Caco-2 (cell line): Measurements from ENCODE around the gene NCCRP1. TPM values are rescaled to one million over a fixed set of nuclear protein-coding genes. Genes with fewer than 3 reads are reported as not detected.
A peak's percentile ranks its signal among the peaks of the same experiment; 100 is the strongest.

Experiments used
- BruUV-seq: library from RNA; stranded (reverse); fragments of 400-500 nt; replicated peaks from 2 replicates; lab custom pipeline; 2021; lab: Mats Ljungman, UMichigan
- CTCF ChIA-PET: fragments of 300-600 bp; sonication (Branson Sonifier 250); formaldehyde crosslinking; loops from one replicate; lab custom pipeline; 2022; ENCODE audit warnings: antibody characterized with exemption; lab: Charles Lee
- POLR2A ChIA-PET: fragments of 300-600 bp; sonication (Branson Sonifier 250); formaldehyde crosslinking; loops from one replicate; lab custom pipeline; 2022; ENCODE audit warnings: antibody characterized with exemption; lab: Charles Lee
- DNase-seq, 2 experiments: peaks; one replicate each; pipeline versions ENCODE4 v3.0.0 to v3.0.0-alpha.2; 2020 to 2022
- H3K27me3 ChIP-seq: replicated peaks from 2 replicates; pipeline ENCODE4 v1.6.0; 2011; ENCODE audit warnings: low read length; ENCODE audit not compliant: control insufficient read depth, insufficient read depth
- H3K36me3 ChIP-seq: 2 replicates; pipeline ENCODE4 v1.5.1; 2011; ENCODE audit warnings: low read length; ENCODE audit not compliant: control insufficient read depth, insufficient read depth
- H3K4me1 ChIP-seq: fragments of 250-450 bp; sonication (Bioruptor Pico); 2 replicates; pipeline ENCODE4 v1.5.1; 2020; ENCODE audit warnings: mild to moderate bottlenecking
- H3K4me3 ChIP-seq: 2 replicates; pipeline ENCODE4 v1.5.1; 2011; ENCODE audit warnings: low read depth, mild to moderate bottlenecking, control low read depth, low read length
- H3K9me3 ChIP-seq: fragments of 250-450 bp; sonication (Bioruptor Pico); 2 replicates; pipeline ENCODE4 v1.5.1; 2020; ENCODE audit warnings: mild to moderate bottlenecking, moderate library complexity
- H3K27ac Mint-ChIP-seq: one replicate; pipeline ENCODE4 v1.8.0; 2022; ENCODE audit warnings: mixed read lengths; ENCODE audit not compliant: unreplicated experiment
- H3K27me3 Mint-ChIP-seq: one replicate; pipeline ENCODE4 v1.8.0; 2022; ENCODE audit warnings: mixed read lengths; ENCODE audit not compliant: insufficient read depth, unreplicated experiment
- H3K36me3 Mint-ChIP-seq: one replicate; pipeline ENCODE4 v1.8.0; 2022; ENCODE audit warnings: mild to moderate bottlenecking, mixed read lengths; ENCODE audit not compliant: insufficient read depth, unreplicated experiment
- H3K4me1 Mint-ChIP-seq: one replicate; pipeline ENCODE4 v1.8.0; 2022; ENCODE audit warnings: low read depth, mixed read lengths; ENCODE audit not compliant: unreplicated experiment
- H3K4me3 Mint-ChIP-seq: one replicate; pipeline ENCODE4 v1.8.0; 2022; ENCODE audit warnings: mild to moderate bottlenecking, moderate library complexity, mixed read lengths; ENCODE audit not compliant: unreplicated experiment
- H3K9me3 Mint-ChIP-seq: one replicate; pipeline ENCODE4 v1.8.0; 2022; ENCODE audit warnings: mixed read lengths; ENCODE audit not compliant: unreplicated experiment
- intact Hi-C: fragments of 100-400 bp; cut with micrococcal nuclease; formaldehyde crosslinking; loops from one replicate; pipeline ENCODE4 v1.10.0; 2022; ENCODE audit not compliant: unreplicated experiment
- total RNA-seq: library from RNA; stranded (reverse); gene quantifications from 2 replicates; pipeline ENCODE4 v1.2.3, GENCODE V29; 2022
- TF ChIP-seq, protein P1 (sequence below), 2 experiments: fragments of 200-600 bp in 1 of 2; IDR thresholded peaks; 1 replicate in 1 of 2; 2 replicates in 1 of 2; pipeline versions ENCODE4 v1.5.1 to v1.8.0; 2011 to 2022; ENCODE audit warnings: antibody characterized with exemption in 1 of 2, control low read depth in 1 of 2, inconsistent platforms in 1 of 2, low read depth in 1 of 2, low read length in 1 of 2, mild to moderate bottlenecking in 1 of 2, moderate library complexity in 1 of 2; ENCODE audit not compliant: insufficient read depth in 1 of 2, severe bottlenecking in 1 of 2, unreplicated experiment in 1 of 2

The NCCRP1 gene
- total RNA-seq, 1 experiment from 2014 or later = 0.39 TPM

DNA sequence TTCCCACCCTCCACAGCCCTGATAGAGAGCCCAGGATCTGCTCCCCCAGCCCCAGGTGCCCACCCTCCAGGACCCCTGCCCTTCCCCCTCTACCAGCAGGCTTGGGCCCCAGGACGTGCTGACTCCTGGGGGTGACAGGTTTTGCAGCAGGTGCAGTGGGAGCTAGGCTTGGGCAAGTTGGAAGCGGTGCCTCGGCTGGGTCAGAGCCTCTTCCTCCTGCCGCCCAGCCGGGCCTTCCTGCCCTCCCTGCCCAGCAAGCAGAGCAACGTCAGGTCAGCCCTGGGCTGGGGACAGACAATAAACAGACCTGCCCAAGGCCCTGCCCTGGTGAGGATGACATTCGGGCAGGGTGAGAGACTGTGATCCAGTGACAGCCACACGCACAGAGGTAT lies 9.2 kb upstream of the NCCRP1 start:
- intact Hi-C loops = loop anchor here (1.0 kb wide), 2 partner anchors 65 to 141 kb away; no protein-coding TSS in a partner anchor
- H3K27ac Mint-ChIP-seq = peak overlapping the region; percentile 8
- peaks cover 43% of the 10 kb centered on the region for H3K36me3 Mint-ChIP-seq
- POLR2A ChIA-PET = no interaction called here
- no peaks in the 10 kb centered on the region; the same call in 1 of the 2 replicates for H3K9me3 ChIP-seq
- peaks cover 8% of the 10 kb centered on the region; the same call in 1 of the 2 replicates for H3K4me1 ChIP-seq
- H3K4me3 ChIP-seq = no peak overlapping the region
- no TSS peak for BruUV-seq
- no peaks in the 10 kb centered on the region for H3K36me3 ChIP-seq
- H3K27me3 Mint-ChIP-seq = no peaks in the 10 kb centered on the region
- no peaks in the 10 kb centered on the region for H3K27me3 ChIP-seq
- H3K9me3 Mint-ChIP-seq = peaks cover 10% of the 10 kb centered on the region
- TF ChIP-seq, protein P1, sequence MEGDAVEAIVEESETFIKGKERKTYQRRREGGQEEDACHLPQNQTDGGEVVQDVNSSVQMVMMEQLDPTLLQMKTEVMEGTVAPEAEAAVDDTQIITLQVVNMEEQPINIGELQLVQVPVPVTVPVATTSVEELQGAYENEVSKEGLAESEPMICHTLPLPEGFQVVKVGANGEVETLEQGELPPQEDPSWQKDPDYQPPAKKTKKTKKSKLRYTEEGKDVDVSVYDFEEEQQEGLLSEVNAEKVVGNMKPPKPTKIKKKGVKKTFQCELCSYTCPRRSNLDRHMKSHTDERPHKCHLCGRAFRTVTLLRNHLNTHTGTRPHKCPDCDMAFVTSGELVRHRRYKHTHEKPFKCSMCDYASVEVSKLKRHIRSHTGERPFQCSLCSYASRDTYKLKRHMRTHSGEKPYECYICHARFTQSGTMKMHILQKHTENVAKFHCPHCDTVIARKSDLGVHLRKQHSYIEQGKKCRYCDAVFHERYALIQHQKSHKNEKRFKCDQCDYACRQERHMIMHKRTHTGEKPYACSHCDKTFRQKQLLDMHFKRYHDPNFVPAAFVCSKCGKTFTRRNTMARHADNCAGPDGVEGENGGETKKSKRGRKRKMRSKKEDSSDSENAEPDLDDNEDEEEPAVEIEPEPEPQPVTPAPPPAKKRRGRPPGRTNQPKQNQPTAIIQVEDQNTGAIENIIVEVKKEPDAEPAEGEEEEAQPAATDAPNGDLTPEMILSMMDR (IDR thresholded peaks at IDR 0.05; ENCODE audit: insufficient read depth in 1 of 2, low read depth in 1 of 2, low read length in 1 of 2, severe bottlenecking in 1 of 2, unreplicated experiment in 1 of 2) = no peak
- DNase-seq = no peak
- H3K4me3 Mint-ChIP-seq = no peak overlapping the region
- CTCF ChIA-PET = interaction anchor here (0.7 to 2.1 kb wide), 2 partner anchors 66 to 144 kb away, joined by 3 to 8 read pairs; no protein-coding TSS in a partner anchor
- peaks cover 21% of the 10 kb centered on the region for H3K4me1 Mint-ChIP-seq

GRCh38 chr19:39188960-39189359 lies 7.8 kb upstream of the NCCRP1 start:
- POLR2A ChIA-PET = no interaction called here
- no peaks in the 10 kb centered on the region for H3K36me3 ChIP-seq
- H3K27me3 ChIP-seq = no peaks in the 10 kb centered on the region
- CTCF ChIA-PET = interaction anchor here (1.0 kb wide), 1 partner anchor 67 kb away, joined by 3 read pairs; no protein-coding TSS in a partner anchor
- BruUV-seq = no TSS peak
- no peak overlapping the region for H3K4me3 ChIP-seq
- Mint-ChIP-seq H3K9me3 (peaks cover 10% of the 10 kb centered on the region), H3K4me3 (no peak overlapping the region), H3K27ac (no peak overlapping the region), H3K4me1 (peaks cover 26% of the 10 kb centered on the region), H3K36me3 (peaks cover 33% of the 10 kb centered on the region), H3K27me3 (no peaks in the 10 kb centered on the region)
- no peaks in the 10 kb centered on the region for H3K9me3 ChIP-seq
- H3K4me1 ChIP-seq = peaks cover 13% of the 10 kb centered on the region
- DNase-seq = no peak
- TF ChIP-seq, protein P1 (IDR thresholded peaks at IDR 0.05; ENCODE audit: insufficient read depth in 1 of 2, low read depth in 1 of 2, low read length in 1 of 2, severe bottlenecking in 1 of 2, unreplicated experiment in 1 of 2) = no peak
- intact Hi-C loops = no loop called here

DNA sequence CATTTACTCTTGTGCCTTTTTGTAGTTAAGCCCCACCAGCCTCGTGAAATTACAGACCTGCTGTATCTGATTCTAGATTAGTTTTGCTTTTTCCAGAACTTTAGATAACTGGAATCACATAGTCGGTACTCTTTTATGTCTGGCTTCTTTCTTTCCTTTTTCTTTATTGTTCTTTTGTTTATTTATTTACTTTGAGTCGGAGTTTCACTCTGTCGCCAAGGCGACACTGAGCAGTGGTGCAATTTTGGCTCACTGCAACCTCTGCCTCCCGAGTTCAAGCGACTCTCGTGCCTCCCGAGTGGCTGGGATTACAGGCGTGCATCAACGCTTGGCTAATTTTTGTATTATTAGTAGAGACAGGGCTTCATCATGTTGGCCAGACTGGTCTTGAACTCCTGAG lies 6.0 kb upstream of the NCCRP1 start:
- no peaks in the 10 kb centered on the region for H3K27me3 Mint-ChIP-seq
- no TSS peak for BruUV-seq
- H3K4me1 Mint-ChIP-seq = peaks cover 25% of the 10 kb centered on the region
- TF ChIP-seq, protein P1 (IDR thresholded peaks at IDR 0.05; ENCODE audit: insufficient read depth in 1 of 2, low read depth in 1 of 2, low read length in 1 of 2, severe bottlenecking in 1 of 2, unreplicated experiment in 1 of 2) = no peak
- Histone ChIP-seq H3K27me3 (no peaks in the 10 kb centered on the region), H3K4me1 (peaks cover 23% of the 10 kb centered on the region), H3K36me3 (no peaks in the 10 kb centered on the region), H3K9me3 (no peaks in the 10 kb centered on the region), H3K4me3 (no peak overlapping the region)
- H3K4me3 Mint-ChIP-seq = no peak overlapping the region
- peaks cover 19% of the 10 kb centered on the region for H3K36me3 Mint-ChIP-seq
- DNase-seq = no peak
- no peak overlapping the region for H3K27ac Mint-ChIP-seq
- intact Hi-C loops = no loop called here
- ChIA-PET CTCF (no interaction called here), POLR2A (no interaction called here)
- peaks cover 10% of the 10 kb centered on the region for H3K9me3 Mint-ChIP-seq
